Measurements from ENCODE around the gene KLHL26.

DNA sequence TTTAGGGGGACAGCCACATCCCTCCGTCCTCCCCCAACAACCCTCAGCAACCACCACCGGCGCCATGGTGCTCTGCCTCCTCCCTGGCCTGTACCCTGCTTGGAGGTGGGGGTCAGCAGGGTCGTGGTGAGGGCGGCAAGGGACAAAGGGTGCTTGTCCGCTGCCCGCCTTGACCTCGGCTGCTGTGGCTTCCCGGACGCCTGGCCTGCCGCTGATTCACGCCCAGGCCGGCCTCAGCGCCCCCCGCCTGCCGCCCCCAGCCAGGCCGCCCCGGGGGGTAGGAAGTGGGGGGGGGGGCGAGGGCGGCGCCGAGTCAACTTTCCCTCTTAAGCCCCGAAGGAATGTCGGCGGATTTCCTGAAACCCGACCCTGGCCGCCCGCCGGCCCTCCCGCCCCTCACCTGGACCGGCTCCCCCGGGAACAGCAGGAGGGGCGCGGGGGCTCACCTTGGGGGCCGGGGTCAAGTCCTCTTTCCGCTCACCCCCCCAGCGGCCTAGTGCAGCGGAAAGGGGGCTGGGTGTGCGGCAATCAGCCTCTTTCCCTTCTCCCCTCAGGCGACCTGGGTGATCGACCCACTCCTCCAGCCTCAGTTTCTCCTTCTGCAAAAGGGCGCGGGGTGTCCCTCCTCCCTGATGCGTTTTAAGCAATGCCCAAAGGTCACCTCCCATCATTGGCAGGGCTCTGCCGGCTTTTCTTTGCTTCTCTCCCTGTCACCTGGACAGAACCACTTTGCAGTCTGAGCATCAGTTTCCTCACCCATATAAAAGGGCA, 26.1 kb upstream of the KLHL26 start:
- TF ChIP-seq, protein P1, sequence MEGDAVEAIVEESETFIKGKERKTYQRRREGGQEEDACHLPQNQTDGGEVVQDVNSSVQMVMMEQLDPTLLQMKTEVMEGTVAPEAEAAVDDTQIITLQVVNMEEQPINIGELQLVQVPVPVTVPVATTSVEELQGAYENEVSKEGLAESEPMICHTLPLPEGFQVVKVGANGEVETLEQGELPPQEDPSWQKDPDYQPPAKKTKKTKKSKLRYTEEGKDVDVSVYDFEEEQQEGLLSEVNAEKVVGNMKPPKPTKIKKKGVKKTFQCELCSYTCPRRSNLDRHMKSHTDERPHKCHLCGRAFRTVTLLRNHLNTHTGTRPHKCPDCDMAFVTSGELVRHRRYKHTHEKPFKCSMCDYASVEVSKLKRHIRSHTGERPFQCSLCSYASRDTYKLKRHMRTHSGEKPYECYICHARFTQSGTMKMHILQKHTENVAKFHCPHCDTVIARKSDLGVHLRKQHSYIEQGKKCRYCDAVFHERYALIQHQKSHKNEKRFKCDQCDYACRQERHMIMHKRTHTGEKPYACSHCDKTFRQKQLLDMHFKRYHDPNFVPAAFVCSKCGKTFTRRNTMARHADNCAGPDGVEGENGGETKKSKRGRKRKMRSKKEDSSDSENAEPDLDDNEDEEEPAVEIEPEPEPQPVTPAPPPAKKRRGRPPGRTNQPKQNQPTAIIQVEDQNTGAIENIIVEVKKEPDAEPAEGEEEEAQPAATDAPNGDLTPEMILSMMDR (IDR thresholded peaks at IDR 0.05), result no peak
- no peak for TF ChIP-seq ZFX (IDR thresholded peaks at IDR 0.05; ENCODE audit: borderline replicate concordance)
